GM23248 (cell line): ENCODE measurements around the gene ARNT2.

Experiments used
- EZH2 ChIP-seq: fragments of 200-600 bp; sonication (generic); IDR thresholded peaks from 2 replicates; pipeline ENCODE4 v1.6.1; 2018; ENCODE audit warnings: antibody characterized with exemption, mild to moderate bottlenecking; ENCODE audit not compliant: insufficient read depth, poor library complexity, severe bottlenecking
- EZH2phosphoT487 ChIP-seq: fragments of 200-600 bp; sonication (generic); IDR thresholded peaks from 2 replicates; pipeline ENCODE4 v1.6.1; 2018; ENCODE audit warnings: antibody characterized with exemption, moderate library complexity, mild to moderate bottlenecking, low read depth; ENCODE audit not compliant: insufficient read depth

DNA sequence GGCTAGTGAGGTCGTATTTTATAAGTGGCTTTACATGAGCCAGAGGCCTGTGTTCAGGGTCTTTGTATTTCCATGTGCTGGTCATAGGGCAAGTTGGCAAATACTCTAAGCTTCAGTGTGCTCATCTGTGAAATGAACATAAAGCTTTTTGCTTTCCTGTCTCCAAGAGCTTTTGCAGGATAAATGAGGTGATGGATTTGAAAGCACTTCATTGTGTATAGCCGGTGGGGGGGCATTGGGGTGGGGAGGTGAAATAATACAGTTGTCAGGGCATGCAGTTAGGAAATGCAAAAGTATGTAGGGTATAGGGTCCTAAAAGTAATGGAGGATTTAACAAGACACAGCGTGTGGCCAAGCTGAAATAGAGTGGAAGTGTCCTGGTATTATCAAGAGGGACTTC, 67.7 kb downstream of the ARNT2 start:
- TF ChIP-seq EZH2 (no peak), EZH2phosphoT487 (no peak)
